IMR-90 (cell line): ENCODE data around the gene LAMA2. TPM values are rescaled to one million over a fixed set of nuclear protein-coding genes. Genes with fewer than 3 reads are reported as not detected.

Source experiments
- ATAC-seq: fragments of 200-7000 bp; cut with Tn5 transposase; 2 replicates; pipeline ENCODE4 v1.9.1; 2020; ENCODE audit warnings: low read depth, mild to moderate bottlenecking, moderate library complexity
- BruUV-seq: library from RNA; stranded (reverse); fragments of 400-500 nt; replicated peaks from 2 replicates; lab custom pipeline; 2021; lab: Mats Ljungman, UMichigan
- CTCF ChIA-PET: fragments of 300-600 bp; formaldehyde crosslinking; extraction: SDS; loops from one replicate; lab custom pipeline; 2021; ENCODE audit warnings: antibody characterized with exemption; lab: Yijun Ruan, JAX
- POLR2A ChIA-PET: fragments of 300-600 bp; sonication (Branson Sonifier 250); formaldehyde crosslinking; loops from one replicate; lab custom pipeline; 2022; ENCODE audit warnings: antibody characterized with exemption; ENCODE audit not compliant: unreplicated experiment; lab: Charles Lee
- DNase-seq: peaks from one replicate; pipeline ENCODE4 v3.0.0; 2013
- H2AFZ ChIP-seq: replicated peaks from 2 replicates; pipeline ENCODE3; 2013; ENCODE audit warnings: low read length, mild to moderate bottlenecking; ENCODE audit not compliant: poor library complexity
- H2AK5ac ChIP-seq: 2 replicates; pipeline ENCODE4 v1.6.1; 2013; ENCODE audit warnings: low read depth, low read length, inconsistent platforms
- H2AK9ac ChIP-seq: replicated peaks from 2 replicates; pipeline ENCODE3; 2013; ENCODE audit warnings: mild to moderate bottlenecking, low read depth, low read length, moderate library complexity; ENCODE audit not compliant: poor library complexity
- H2BK120ac ChIP-seq: 2 replicates; pipeline ENCODE4 v1.6.1; 2013; ENCODE audit warnings: low read depth, low read length, inconsistent platforms
- H2BK15ac ChIP-seq: 3 replicates; pipeline ENCODE4 v1.6.1; 2013; ENCODE audit warnings: low read depth, low read length, inconsistent platforms
- H2BK20ac ChIP-seq: 2 replicates; pipeline ENCODE4 v1.6.1; 2013; ENCODE audit warnings: low read depth, mild to moderate bottlenecking, inconsistent platforms, low read length, moderate library complexity
- H2BK5ac ChIP-seq: 2 replicates; pipeline ENCODE4 v1.6.1; 2013; ENCODE audit warnings: mild to moderate bottlenecking, low read depth, low read length, inconsistent platforms; ENCODE audit not compliant: poor library complexity, severe bottlenecking
- H3K14ac ChIP-seq: replicated peaks from 2 replicates; pipeline ENCODE4 v1.6.1; 2013; ENCODE audit warnings: low read depth, low read length, inconsistent platforms
- H3K18ac ChIP-seq: 2 replicates; pipeline ENCODE4 v1.6.1; 2013; ENCODE audit warnings: low read depth, low read length, control low read depth
- H3K23ac ChIP-seq: 2 replicates; pipeline ENCODE4 v1.6.1; 2013; ENCODE audit warnings: low read depth, low read length, inconsistent platforms
- H3K27ac ChIP-seq: 2 replicates; pipeline ENCODE4 v1.5.1; 2013; ENCODE audit warnings: mild to moderate bottlenecking, control low read depth, low read length; ENCODE audit not compliant: insufficient read depth
- H3K27me3 ChIP-seq: 2 replicates; pipeline ENCODE4 v1.6.1; 2013; ENCODE audit warnings: low read length; ENCODE audit not compliant: control insufficient read depth, insufficient read depth
- H3K36me3 ChIP-seq: 2 replicates; pipeline ENCODE4 v1.6.1; 2013; ENCODE audit warnings: low read length, mixed read lengths; ENCODE audit not compliant: control insufficient read depth, insufficient read depth
- H3K4ac ChIP-seq: 2 replicates; pipeline ENCODE4 v1.6.1; 2013; ENCODE audit warnings: low read depth, low read length, inconsistent platforms
- H3K4me1 ChIP-seq: 2 replicates; pipeline ENCODE4 v1.6.1; 2013; ENCODE audit warnings: low read length, mixed read lengths; ENCODE audit not compliant: control insufficient read depth, insufficient read depth
- H3K4me2 ChIP-seq: 2 replicates; pipeline ENCODE4 v1.6.1; 2013; ENCODE audit warnings: low read depth, mild to moderate bottlenecking, control low read depth, low read length, moderate library complexity
- H3K4me3 ChIP-seq: 2 replicates; pipeline ENCODE4 v1.5.1; 2013; ENCODE audit warnings: low read depth, mild to moderate bottlenecking, control low read depth, low read length, moderate library complexity; ENCODE audit not compliant: insufficient read depth
- H3K56ac ChIP-seq: 2 replicates; pipeline ENCODE4 v1.6.1; 2013; ENCODE audit warnings: low read length, inconsistent platforms; ENCODE audit not compliant: insufficient read depth; ENCODE audit errors: extremely low read depth
- H3K79me1 ChIP-seq, 2 experiments: 2 replicates each; pipeline ENCODE4 v1.6.1; 2013; ENCODE audit warnings: low read length in 2 of 2, inconsistent platforms in 1 of 2, low read depth in 1 of 2
- H3K9ac ChIP-seq: 2 replicates; pipeline ENCODE4 v1.6.1; 2013; ENCODE audit warnings: low read depth, low read length, control low read depth
- H3K9me1 ChIP-seq: 2 replicates; pipeline ENCODE4 v1.6.1; 2013; ENCODE audit warnings: low read length, inconsistent platforms; ENCODE audit not compliant: insufficient read depth
- H3K9me3 ChIP-seq: 2 replicates; pipeline ENCODE4 v1.6.1; 2013; ENCODE audit warnings: low read length; ENCODE audit not compliant: control insufficient read depth, insufficient read depth
- H4K20me1 ChIP-seq: 2 replicates; pipeline ENCODE4 v1.6.1; 2013; ENCODE audit warnings: low read length, inconsistent platforms; ENCODE audit not compliant: insufficient read depth
- H4K5ac ChIP-seq: 2 replicates; pipeline ENCODE4 v1.6.1; 2013; ENCODE audit warnings: mild to moderate bottlenecking, low read depth, low read length, control low read depth
- H4K8ac ChIP-seq, 2 experiments: 2 replicates each; pipeline ENCODE4 v1.6.1; 2013; ENCODE audit warnings: low read depth in 2 of 2, low read length in 2 of 2, control low read depth in 1 of 2, inconsistent platforms in 1 of 2
- H4K91ac ChIP-seq: 2 replicates; pipeline ENCODE4 v1.6.1; 2013; ENCODE audit warnings: low read depth, low read length, inconsistent platforms; ENCODE audit not compliant: insufficient read depth
- MAZ ChIP-seq: IDR thresholded peaks from 2 replicates; pipeline ENCODE4 v1.6.1; 2012; ENCODE audit warnings: low read depth, mild to moderate bottlenecking, low read length, improper control_type of control experiment, moderate library complexity, borderline replicate concordance
- RAD21 ChIP-seq: IDR thresholded peaks from 2 replicates; pipeline ENCODE4 v1.6.1; 2012; ENCODE audit warnings: low read length, improper control_type of control experiment
- RFX5 ChIP-seq: IDR thresholded peaks from 2 replicates; pipeline ENCODE4 v1.8.0; 2012; ENCODE audit warnings: low read depth, mild to moderate bottlenecking, low read length, moderate library complexity
- SMC3 ChIP-seq: fragments of 150-350 bp; IDR thresholded peaks from 2 replicates; pipeline ENCODE4 v1.6.1; 2016; ENCODE audit warnings: low read depth, mild to moderate bottlenecking, antibody characterized with exemption, low read length, moderate library complexity
- WGBS, 2 experiments: methylation state at CpG; one replicate each; pipeline versions ENCODE4 v1.1.5 to v1.1.7; 2013; ENCODE audit warnings: missing lambda C conversion rate in 2 of 2; ENCODE audit not compliant: insufficient read length in 1 of 2; ENCODE audit errors: extremely low coverage in 2 of 2; 5-methylcytosine and 5-hydroxymethylcytosine counted together
- dilution Hi-C: fragments of 300-500 bp; cut with HindIII; formaldehyde crosslinking; loops from one replicate; pipeline ENCODE4 v1.14.3; 2018; ENCODE audit warnings: low sequenced_read_pairs; ENCODE audit not compliant: unreplicated experiment
- in situ Hi-C: fragments of 300-500 bp; cut with MboI; formaldehyde crosslinking; loops from 3 replicates; pipeline ENCODE4 v1.14.3; 2019; ENCODE audit warnings: low sequenced_read_pairs, inconsistent platforms, mixed read lengths
- intact Hi-C: fragments of 100-400 bp; cut with micrococcal nuclease; formaldehyde crosslinking; loops from 2 replicates; pipeline ENCODE4 v1.10.0; 2022
- polyA plus RNA-seq, 3 experiments: library from polyadenylated mRNA; depleted of rRNA; stranded (reverse); fragments of >200 nt; gene quantifications; 2 replicates each; pipeline ENCODE4 v1.2.3, GENCODE V29; 2012; ENCODE audit warnings: low replicate concordance in 1 of 3
- total RNA-seq: library from RNA; depleted of rRNA; stranded (reverse); fragments of >200 nt; gene quantifications from 2 replicates; pipeline ENCODE4 v1.2.3, GENCODE V29; 2012

Gene LAMA2
- total and polyA plus RNA-seq, 2 of the 4 experiments (the other 2 are of a cell fraction), result 9.9 to 13.3 TPM

- Histone ChIP-seq H3K56ac (no peak overlapping the region), H2BK5ac (no peak overlapping the region), H4K8ac (no peak overlapping the region), H3K4me1 (peaks cover 6% of the 10 kb centered on the region), H4K5ac (no peak overlapping the region), H3K4ac (no peak overlapping the region), H2BK15ac (no peak overlapping the region), H2AK5ac (no peak overlapping the region), H2BK120ac (no peak overlapping the region), H3K27ac (no peak overlapping the region), H3K27me3 (no peaks in the 10 kb centered on the region), H2AFZ (no peak overlapping the region), H3K4me3 (no peak overlapping the region), H3K4me2 (no peak overlapping the region), H3K9ac (no peak overlapping the region), H2BK20ac (no peak overlapping the region), H3K9me3 (no peaks in the 10 kb centered on the region), H2AK9ac (no peak overlapping the region), H3K36me3 (no peaks in the 10 kb centered on the region), H3K79me1 (no peaks in the 10 kb centered on the region), H3K9me1 (0 out of 2 replicates have a peak, but pooled peaks cover 3% of the 10 kb centered on the region), H3K14ac (no peak overlapping the region), H4K20me1 (no peaks in the 10 kb centered on the region), H3K23ac (no peak overlapping the region), H4K91ac (no peak overlapping the region), H3K18ac (no peak overlapping the region)
- no CpG with 5 or more reads among the region's 4 CpGs for WGBS, 2 experiments
- no peak for ATAC-seq
- BruUV-seq, result no TSS peak
- intact Hi-C loops, result no loop called here
- dilution Hi-C loops, result no loop called here
- DNase-seq, result no peak
- TF ChIP-seq SMC3, result no peak
- TF ChIP-seq RAD21, result no peak
- TF ChIP-seq MAZ, result no peak
- TF ChIP-seq RFX5, result no peak
- in situ Hi-C loops, result no loop called here
- ChIA-PET CTCF (no interaction called here), POLR2A (no interaction called here)
Measured at GRCh38 chr6:129478379-129478778, 595.4 kb downstream of the LAMA2 start.
